Endothelial cell (in vitro differentiated cells): ENCODE results near the gene PRRC2B. TPM values are rescaled to one million over a fixed set of nuclear protein-coding genes. Genes with fewer than 3 reads are reported as not detected.
A peak's percentile ranks its signal among the peaks of the same experiment; 100 is the strongest.
"Not testable (repeated sequence)": the region's sequence is repeated elsewhere in the genome, so short reads cannot be mapped to it uniquely, and the experiment has no call there.

Source experiments
- DNase-seq: peaks from one replicate; pipeline ENCODE4 v3.0.0; 2021; ENCODE audit warnings: low spot score
- H3K27ac Mint-ChIP-seq: one replicate; pipeline ENCODE4 v1.8.0; 2021; ENCODE audit warnings: mixed read lengths, inconsistent platforms; ENCODE audit not compliant: unreplicated experiment
- H3K27me3 Mint-ChIP-seq: one replicate; pipeline ENCODE4 v1.8.0; 2021; ENCODE audit warnings: mild to moderate bottlenecking, moderate library complexity, mixed read lengths, inconsistent platforms; ENCODE audit not compliant: unreplicated experiment
- H3K36me3 Mint-ChIP-seq: one replicate; pipeline ENCODE4 v1.8.0; 2021; ENCODE audit warnings: mild to moderate bottlenecking, low read depth, mixed read lengths, inconsistent platforms; ENCODE audit not compliant: unreplicated experiment
- H3K4me1 Mint-ChIP-seq: one replicate; pipeline ENCODE4 v1.8.0; 2021; ENCODE audit warnings: mild to moderate bottlenecking, mixed read lengths, inconsistent platforms; ENCODE audit not compliant: unreplicated experiment
- H3K4me3 Mint-ChIP-seq: one replicate; pipeline ENCODE4 v1.8.0; 2021; ENCODE audit warnings: mild to moderate bottlenecking, mixed read lengths, inconsistent platforms; ENCODE audit not compliant: unreplicated experiment
- H3K9me3 Mint-ChIP-seq: one replicate; pipeline ENCODE4 v1.8.0; 2021; ENCODE audit warnings: mixed read lengths, inconsistent platforms; ENCODE audit not compliant: unreplicated experiment
- total RNA-seq: library from RNA; stranded (reverse); fragmentation: NEBNext Ultra II Directional; extraction: Animal tissue kit (Norgen Biotek cat#: 25700); gene quantifications from one replicate; pipeline ENCODE4 v1.2.1, GENCODE V29; 2021; ENCODE audit not compliant: unreplicated experiment
- TF ChIP-seq, protein P1 (sequence below): fragments of 200-600 bp; sonication (generic); IDR thresholded peaks from one replicate; pipeline ENCODE4 v1.5.0; 2021; ENCODE audit warnings: antibody characterized with exemption; ENCODE audit not compliant: unreplicated experiment

PRRC2B gene
- total RNA-seq, 1 donor from 2014 or later = 350 TPM

DNA sequence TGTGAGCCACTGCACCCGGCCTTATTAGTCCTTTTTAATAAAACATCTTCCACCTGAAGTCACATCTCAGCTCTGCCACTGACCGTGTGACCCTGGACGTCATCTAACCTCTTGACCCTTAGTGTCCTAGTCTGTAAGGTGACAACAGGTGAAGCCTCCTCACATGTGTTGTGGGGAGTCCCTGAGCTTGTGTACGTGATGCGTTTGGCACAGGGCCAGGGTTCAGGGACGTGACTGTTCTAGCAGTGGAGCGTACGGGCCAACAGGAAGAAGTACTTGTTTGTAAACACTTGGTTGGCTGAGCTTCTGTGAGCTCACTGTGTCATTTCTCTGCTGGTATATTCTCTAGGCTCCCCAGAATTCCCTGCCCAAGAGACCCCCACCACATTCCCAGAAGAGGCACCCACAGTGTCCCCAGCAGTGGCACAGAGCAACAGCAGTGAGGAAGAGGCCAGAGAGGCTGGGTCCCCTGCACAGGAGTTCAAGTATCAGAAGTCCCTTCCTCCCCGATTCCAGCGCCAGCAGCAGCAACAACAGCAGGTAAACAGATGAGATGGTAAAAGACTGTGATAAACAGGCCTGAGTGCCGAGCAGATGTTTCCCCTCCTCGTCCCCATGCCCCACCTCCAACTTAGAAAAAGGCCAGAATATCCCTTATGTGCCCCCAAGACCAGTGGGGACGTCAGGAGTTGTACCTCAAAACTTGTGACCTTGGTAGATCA, 73.5 kb downstream of the PRRC2B start:
- no peak for DNase-seq
- Mint-ChIP-seq H3K4me1 (peaks cover 23% of the 10 kb centered on the region), H3K9me3 (no peaks in the 10 kb centered on the region), H3K27ac (no peak overlapping the region), H3K36me3 (peaks cover 57% of the 10 kb centered on the region), H3K4me3 (peak overlapping the region; percentile 71), H3K27me3 (peaks cover 11% of the 10 kb centered on the region)
- TF ChIP-seq, protein P1, sequence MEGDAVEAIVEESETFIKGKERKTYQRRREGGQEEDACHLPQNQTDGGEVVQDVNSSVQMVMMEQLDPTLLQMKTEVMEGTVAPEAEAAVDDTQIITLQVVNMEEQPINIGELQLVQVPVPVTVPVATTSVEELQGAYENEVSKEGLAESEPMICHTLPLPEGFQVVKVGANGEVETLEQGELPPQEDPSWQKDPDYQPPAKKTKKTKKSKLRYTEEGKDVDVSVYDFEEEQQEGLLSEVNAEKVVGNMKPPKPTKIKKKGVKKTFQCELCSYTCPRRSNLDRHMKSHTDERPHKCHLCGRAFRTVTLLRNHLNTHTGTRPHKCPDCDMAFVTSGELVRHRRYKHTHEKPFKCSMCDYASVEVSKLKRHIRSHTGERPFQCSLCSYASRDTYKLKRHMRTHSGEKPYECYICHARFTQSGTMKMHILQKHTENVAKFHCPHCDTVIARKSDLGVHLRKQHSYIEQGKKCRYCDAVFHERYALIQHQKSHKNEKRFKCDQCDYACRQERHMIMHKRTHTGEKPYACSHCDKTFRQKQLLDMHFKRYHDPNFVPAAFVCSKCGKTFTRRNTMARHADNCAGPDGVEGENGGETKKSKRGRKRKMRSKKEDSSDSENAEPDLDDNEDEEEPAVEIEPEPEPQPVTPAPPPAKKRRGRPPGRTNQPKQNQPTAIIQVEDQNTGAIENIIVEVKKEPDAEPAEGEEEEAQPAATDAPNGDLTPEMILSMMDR = no peak

DNA sequence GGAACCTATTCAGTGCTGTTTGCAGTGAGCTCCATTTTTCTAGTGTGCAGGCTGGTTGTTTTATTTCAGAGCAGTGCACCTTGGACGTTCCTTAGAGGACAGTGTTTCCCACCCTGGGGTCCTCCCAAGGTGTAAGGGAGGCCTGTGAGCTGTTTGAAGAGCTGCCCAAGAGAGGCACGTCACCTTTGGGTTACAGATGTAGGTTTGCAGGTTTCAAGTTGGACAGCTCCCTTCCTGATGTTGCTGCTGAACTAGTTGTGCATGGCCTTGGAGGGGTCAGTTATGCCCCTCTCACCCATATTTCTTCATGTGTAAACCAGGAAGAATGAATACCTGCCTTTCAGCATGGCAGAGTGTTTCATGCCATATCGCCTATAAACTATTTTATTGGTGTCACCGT, 74.1 kb downstream of the PRRC2B start:
- Mint-ChIP-seq H3K27ac (no peak overlapping the region), H3K4me3 (no peak overlapping the region), H3K36me3 (peaks cover 58% of the 10 kb centered on the region), H3K4me1 (peaks cover 20% of the 10 kb centered on the region), H3K27me3 (peaks cover 11% of the 10 kb centered on the region), H3K9me3 (no peaks in the 10 kb centered on the region)
- no peak for DNase-seq
- TF ChIP-seq, protein P1 = no peak

DNA sequence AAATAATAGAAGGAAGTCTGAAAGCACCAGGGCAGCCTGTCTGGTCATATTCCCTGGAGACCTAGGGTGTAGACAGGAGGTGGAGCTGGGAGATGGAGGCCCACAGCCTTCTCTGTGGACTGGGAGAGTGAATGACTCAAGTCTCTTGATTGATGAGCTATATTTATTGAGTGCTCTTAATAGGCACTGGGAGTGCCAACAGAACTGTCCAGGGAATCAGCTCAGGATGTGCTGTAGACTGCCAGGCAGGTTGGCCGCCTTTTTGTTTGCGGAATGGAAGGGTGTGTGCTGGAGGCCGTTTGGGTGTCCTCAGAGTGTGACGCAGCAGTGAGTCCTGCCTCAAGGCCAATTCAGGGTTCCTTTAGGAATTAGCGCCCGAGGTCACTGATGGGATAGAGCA, 75.5 kb downstream of the PRRC2B start:
- H3K9me3 Mint-ChIP-seq = no peaks in the 10 kb centered on the region
- TF ChIP-seq, protein P1 = no peak
- H3K27ac Mint-ChIP-seq = peak overlapping the region; percentile 67
- peaks cover 12% of the 10 kb centered on the region for H3K4me1 Mint-ChIP-seq
- H3K27me3 Mint-ChIP-seq = peaks cover 13% of the 10 kb centered on the region
- H3K36me3 Mint-ChIP-seq = peaks cover 57% of the 10 kb centered on the region
- no peak for DNase-seq
- peak overlapping the region; percentile 56 for H3K4me3 Mint-ChIP-seq

DNA sequence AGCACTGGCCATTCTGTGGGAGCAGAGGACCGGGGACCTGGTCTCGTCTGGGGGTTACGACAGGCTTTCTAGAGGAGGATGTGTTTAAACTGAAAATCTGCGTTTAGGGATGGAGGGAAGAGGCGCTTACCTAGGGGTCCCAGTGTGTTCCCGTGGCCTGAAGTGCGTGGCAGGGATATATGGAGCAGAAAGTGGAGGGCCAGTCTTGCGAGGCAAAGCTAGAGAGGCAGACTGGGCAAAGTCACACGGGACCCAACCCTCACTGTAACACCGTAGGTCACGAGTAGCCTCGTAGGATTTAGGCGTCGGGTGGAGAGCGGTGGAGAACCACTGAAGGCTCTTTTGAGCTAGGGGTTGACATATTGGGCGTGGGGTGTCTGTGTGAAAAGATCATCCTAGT, 76.1 kb downstream of the PRRC2B start:
- H3K36me3 Mint-ChIP-seq = peaks cover 58% of the 10 kb centered on the region
- peak overlapping the region; percentile 56 for H3K4me3 Mint-ChIP-seq
- no peaks in the 10 kb centered on the region for H3K9me3 Mint-ChIP-seq
- peak overlapping the region; percentile 91 for H3K27ac Mint-ChIP-seq
- peaks cover 8% of the 10 kb centered on the region for H3K4me1 Mint-ChIP-seq
- H3K27me3 Mint-ChIP-seq = peaks cover 13% of the 10 kb centered on the region
- TF ChIP-seq, protein P1 = no peak
- no peak for DNase-seq

- Mint-ChIP-seq H3K27ac (no peak overlapping the region), H3K9me3 (no peaks in the 10 kb centered on the region), H3K4me3 (no peak overlapping the region), H3K36me3 (peaks cover 54% of the 10 kb centered on the region), H3K27me3 (peaks cover 13% of the 10 kb centered on the region), H3K4me1 (peaks cover 5% of the 10 kb centered on the region)
- TF ChIP-seq, protein P1 = no peak
- DNase-seq = no peak
These were observed 76.7 kb downstream of the PRRC2B start for GRCh38 chr9:131470581-131470991.

- not testable (repeated sequence) for H3K4me1 Mint-ChIP-seq, H3K9me3 Mint-ChIP-seq, H3K4me3 Mint-ChIP-seq, H3K27ac Mint-ChIP-seq, DNase-seq
- H3K27me3 Mint-ChIP-seq = peaks cover 17% of the 10 kb centered on the region
- peaks cover 54% of the 10 kb centered on the region for H3K36me3 Mint-ChIP-seq
These were observed 78.2 kb downstream of the PRRC2B start for GRCh38 chr9:131472085-131472484.
